H9 (cell line): ENCODE measurements around the gene COA1. TPM values are rescaled to one million over a fixed set of nuclear protein-coding genes. Genes with fewer than 3 reads are reported as not detected.
"Not testable (repeated sequence)": the region's sequence is repeated elsewhere in the genome, so short reads cannot be mapped to it uniquely, and the experiment has no call there.

ENCODE experiments used
- DNase-seq: peaks from one replicate; pipeline ENCODE4 v3.0.0-alpha.2; 2017
- H2AFZ ChIP-seq: one replicate; pipeline ENCODE4 v1.6.1; 2013; ENCODE audit warnings: mild to moderate bottlenecking, low read length, control low read depth, moderate library complexity
- H2AK5ac ChIP-seq: 2 replicates; pipeline ENCODE4 v1.6.1; 2013; ENCODE audit warnings: low read length, control low read depth, mixed read lengths; ENCODE audit not compliant: insufficient read length
- H2BK120ac ChIP-seq: one replicate; pipeline ENCODE4 v1.6.1; 2013; ENCODE audit warnings: low read depth, mild to moderate bottlenecking, low read length, control low read depth, inconsistent platforms; ENCODE audit not compliant: poor library complexity, severe bottlenecking
- H2BK12ac ChIP-seq: 2 replicates; pipeline ENCODE4 v1.6.1; 2013; ENCODE audit warnings: low read length, control low read depth, mixed read lengths, low read depth; ENCODE audit not compliant: insufficient read length
- H2BK15ac ChIP-seq: 2 replicates; pipeline ENCODE4 v1.6.1; 2013; ENCODE audit warnings: low read depth, low read length, control low read depth
- H2BK20ac ChIP-seq: one replicate; pipeline ENCODE4 v1.6.1; 2013; ENCODE audit warnings: low read depth, mild to moderate bottlenecking, low read length, control low read depth, inconsistent platforms; ENCODE audit not compliant: poor library complexity, severe bottlenecking
- H2BK5ac ChIP-seq: 2 replicates; pipeline ENCODE4 v1.6.1; 2013; ENCODE audit warnings: low read length, control low read depth, mixed read lengths; ENCODE audit not compliant: insufficient read length
- H3K14ac ChIP-seq: 2 replicates; pipeline ENCODE4 v1.6.1; 2013; ENCODE audit warnings: low read length, control low read depth; ENCODE audit not compliant: insufficient read depth
- H3K18ac ChIP-seq: 2 replicates; pipeline ENCODE4 v1.6.1; 2013; ENCODE audit warnings: low read depth, mild to moderate bottlenecking, mixed read lengths, low read length, control low read depth; ENCODE audit not compliant: insufficient read length
- H3K23ac ChIP-seq: 2 replicates; pipeline ENCODE4 v1.6.1; 2013; ENCODE audit warnings: low read length, control low read depth, mixed read lengths, low read depth; ENCODE audit not compliant: insufficient read length
- H3K23me2 ChIP-seq: 2 replicates; pipeline ENCODE4 v1.6.1; 2013; ENCODE audit warnings: low read depth, mild to moderate bottlenecking, mixed read lengths, low read length, control low read depth; ENCODE audit not compliant: insufficient read length, poor library complexity, severe bottlenecking
- H3K27ac ChIP-seq: 2 replicates; pipeline ENCODE4 v1.5.1; 2013; ENCODE audit warnings: low read length, control low read depth, mixed read lengths, low read depth; ENCODE audit not compliant: insufficient read length
- H3K27me3 ChIP-seq: 2 replicates; pipeline ENCODE4 v1.6.1; 2013; ENCODE audit warnings: low read length, control low read depth, inconsistent platforms; ENCODE audit not compliant: insufficient read depth
- H3K4ac ChIP-seq: 2 replicates; pipeline ENCODE4 v1.6.1; 2013; ENCODE audit warnings: low read depth, mild to moderate bottlenecking, control low read depth, inconsistent platforms, low read length, moderate library complexity
- H3K4me1 ChIP-seq: 2 replicates; pipeline ENCODE4 v1.6.1; 2013; ENCODE audit warnings: low read length, control low read depth, inconsistent platforms; ENCODE audit not compliant: insufficient read depth
- H3K4me2 ChIP-seq: 2 replicates; pipeline ENCODE4 v1.6.1; 2013; ENCODE audit warnings: low read length, control low read depth, mixed read lengths; ENCODE audit not compliant: insufficient read length, insufficient read depth
- H3K56ac ChIP-seq: 2 replicates; pipeline ENCODE4 v1.6.1; 2013; ENCODE audit warnings: low read depth, mild to moderate bottlenecking, mixed read lengths, low read length, control low read depth; ENCODE audit not compliant: insufficient read length
- H3K79me1 ChIP-seq: 2 replicates; pipeline ENCODE4 v1.6.1; 2013; ENCODE audit warnings: low read depth, mild to moderate bottlenecking, moderate library complexity, low read length, control low read depth, inconsistent platforms; ENCODE audit not compliant: insufficient read depth, poor library complexity, severe bottlenecking
- H3K79me2 ChIP-seq: 2 replicates; pipeline ENCODE4 v1.6.1; 2013; ENCODE audit warnings: low read length, control low read depth, inconsistent platforms; ENCODE audit not compliant: insufficient read depth
- H3K9ac ChIP-seq: 2 replicates; pipeline ENCODE4 v1.6.1; 2013; ENCODE audit warnings: low read length, control low read depth, mixed read lengths; ENCODE audit not compliant: insufficient read length; ENCODE audit errors: extremely low read depth
- H3K9me3 ChIP-seq: one replicate; pipeline ENCODE4 v1.6.1; 2013; ENCODE audit warnings: low read depth, low read length, inconsistent platforms; ENCODE audit not compliant: control insufficient read depth
- H3T11ph ChIP-seq: one replicate; pipeline ENCODE4 v1.6.1; 2013; ENCODE audit warnings: mild to moderate bottlenecking, low read length, control low read depth, inconsistent platforms
- H4K20me1 ChIP-seq: one replicate; pipeline ENCODE4 v1.6.1; 2013; ENCODE audit not compliant: control insufficient read depth, insufficient read length, insufficient read depth
- H4K5ac ChIP-seq: 2 replicates; pipeline ENCODE4 v1.6.1; 2013; ENCODE audit warnings: low read depth, mild to moderate bottlenecking, mixed read lengths, low read length, control low read depth; ENCODE audit not compliant: insufficient read length
- H4K8ac ChIP-seq: replicated peaks from 2 replicates; pipeline ENCODE4 v1.6.1; 2013; ENCODE audit warnings: low read length, control low read depth, mixed read lengths, low read depth; ENCODE audit not compliant: insufficient read length
- H4K91ac ChIP-seq: 2 replicates; pipeline ENCODE4 v1.6.1; 2013; ENCODE audit warnings: low read depth, mild to moderate bottlenecking, moderate library complexity, mixed read lengths, low read length, control low read depth; ENCODE audit not compliant: insufficient read length
- H3K27ac Mint-ChIP-seq, 3 experiments: 2 replicates in 2 of 3; 3 replicates in 1 of 3; pipeline ENCODE4 v1.8.0; 2020 to 2021; ENCODE audit warnings: mixed read lengths in 3 of 3, mild to moderate bottlenecking in 1 of 3, moderate library complexity in 1 of 3
- H3K27me3 Mint-ChIP-seq: 2 replicates; pipeline ENCODE4 v1.8.0; 2021; ENCODE audit warnings: low read depth, mild to moderate bottlenecking, moderate library complexity, mixed read lengths
- H3K36me3 Mint-ChIP-seq, 3 experiments: 2 replicates in 2 of 3; 3 replicates in 1 of 3; pipeline ENCODE4 v1.8.0; 2020 to 2021; ENCODE audit warnings: low read depth in 3 of 3, mixed read lengths in 3 of 3; ENCODE audit not compliant: insufficient read depth in 1 of 3
- H3K4me1 Mint-ChIP-seq, 2 experiments: 2 replicates each; pipeline ENCODE4 v1.8.0; 2020; ENCODE audit warnings: mixed read lengths in 2 of 2
- H3K4me3 Mint-ChIP-seq, 2 experiments: 2 replicates in 1 of 2; 3 replicates in 1 of 2; pipeline ENCODE4 v1.8.0; 2020 to 2021; ENCODE audit warnings: mild to moderate bottlenecking in 2 of 2, mixed read lengths in 2 of 2, moderate library complexity in 1 of 2
- H3K9me3 Mint-ChIP-seq, 2 experiments: 2 replicates in 1 of 2; 3 replicates in 1 of 2; pipeline ENCODE4 v1.8.0; 2020; ENCODE audit warnings: mild to moderate bottlenecking in 2 of 2, mixed read lengths in 2 of 2, moderate library complexity in 1 of 2
- WGBS: extraction: QIAGEN DNeasy Blood & Tissue Kit; methylation state at CpG from one replicate; pipeline ENCODE4 v1.1.7; 2013; ENCODE audit warnings: missing lambda C conversion rate, low lambda C conversion rate, mixed read lengths; ENCODE audit not compliant: insufficient read length; ENCODE audit errors: extremely low coverage; 5-methylcytosine and 5-hydroxymethylcytosine counted together
- total RNA-seq: library from RNA; stranded (reverse); gene quantifications from 2 replicates; pipeline ENCODE4 v1.2.1, GENCODE V29; 2021
- TF ChIP-seq, protein P1 (sequence below): fragments of 200-600 bp; sonication (generic); conservative IDR thresholded peaks from 3 replicates; pipeline ENCODE4 v1.8.0; 2021; ENCODE audit warnings: antibody characterized with exemption, mild to moderate bottlenecking

Gene COA1
- total RNA-seq, 1 experiment from 2014 or later = 138 TPM

DNA sequence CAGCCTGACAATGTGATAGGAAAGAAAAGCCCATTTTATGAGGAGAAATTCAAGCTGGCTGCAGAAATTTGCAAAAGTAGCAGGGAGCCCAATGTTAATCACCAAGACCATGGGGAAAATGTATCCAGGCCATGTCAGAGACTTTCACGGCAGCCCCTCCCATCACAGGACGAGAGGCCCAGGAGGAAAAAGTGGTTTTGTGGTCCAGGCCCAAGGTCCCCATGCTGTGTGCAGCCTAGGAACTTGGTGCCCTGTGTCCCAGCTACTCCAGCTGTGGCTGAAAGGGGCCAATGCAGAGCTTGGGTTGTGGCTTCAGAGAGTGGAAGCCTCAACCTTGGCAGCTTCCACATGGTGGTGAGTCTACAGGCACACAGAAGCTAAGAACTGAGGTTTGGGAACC lies 12.7 kb downstream of the COA1 start:
- H4K20me1 ChIP-seq = no peaks in the 10 kb centered on the region
- no peak overlapping the region for H3K27ac ChIP-seq
- no peak overlapping the region for H2BK120ac ChIP-seq
- no peak overlapping the region for H2AFZ ChIP-seq
- no peak overlapping the region for H3T11ph ChIP-seq
- H3K4me2 ChIP-seq = no peak overlapping the region
- no peaks in the 10 kb centered on the region for H3K27me3 ChIP-seq
- no peak overlapping the region for H2BK5ac ChIP-seq
- no peak overlapping the region for H3K4ac ChIP-seq
- H3K79me1 ChIP-seq = peaks cover 19% of the 10 kb centered on the region
- peaks cover under 1% of the 10 kb centered on the region; the same call in 1 of the 2 replicates for H3K4me1 ChIP-seq
- no peaks in the 10 kb centered on the region for H3K9me3 ChIP-seq
- TF ChIP-seq, protein P1, sequence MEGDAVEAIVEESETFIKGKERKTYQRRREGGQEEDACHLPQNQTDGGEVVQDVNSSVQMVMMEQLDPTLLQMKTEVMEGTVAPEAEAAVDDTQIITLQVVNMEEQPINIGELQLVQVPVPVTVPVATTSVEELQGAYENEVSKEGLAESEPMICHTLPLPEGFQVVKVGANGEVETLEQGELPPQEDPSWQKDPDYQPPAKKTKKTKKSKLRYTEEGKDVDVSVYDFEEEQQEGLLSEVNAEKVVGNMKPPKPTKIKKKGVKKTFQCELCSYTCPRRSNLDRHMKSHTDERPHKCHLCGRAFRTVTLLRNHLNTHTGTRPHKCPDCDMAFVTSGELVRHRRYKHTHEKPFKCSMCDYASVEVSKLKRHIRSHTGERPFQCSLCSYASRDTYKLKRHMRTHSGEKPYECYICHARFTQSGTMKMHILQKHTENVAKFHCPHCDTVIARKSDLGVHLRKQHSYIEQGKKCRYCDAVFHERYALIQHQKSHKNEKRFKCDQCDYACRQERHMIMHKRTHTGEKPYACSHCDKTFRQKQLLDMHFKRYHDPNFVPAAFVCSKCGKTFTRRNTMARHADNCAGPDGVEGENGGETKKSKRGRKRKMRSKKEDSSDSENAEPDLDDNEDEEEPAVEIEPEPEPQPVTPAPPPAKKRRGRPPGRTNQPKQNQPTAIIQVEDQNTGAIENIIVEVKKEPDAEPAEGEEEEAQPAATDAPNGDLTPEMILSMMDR = no peak
- H3K23me2 ChIP-seq = no peaks in the 10 kb centered on the region
- peaks cover 28% of the 10 kb centered on the region; the same call in 1 of the 2 replicates for H3K79me2 ChIP-seq
- no peak overlapping the region for H3K56ac ChIP-seq
- H3K9me3 Mint-ChIP-seq = peaks cover 20 to 28% of the 10 kb centered on the region in 2 experiments; a peak in 4 of 5 replicates
- no peak for DNase-seq
- no peak overlapping the region for H2BK15ac ChIP-seq
- H3K27ac Mint-ChIP-seq = peak overlapping the region in 1 of 3 experiments; percentile 87; a peak in 1 of 7 replicates
- no peak overlapping the region for H2BK12ac ChIP-seq
- H2AK5ac ChIP-seq = no peak overlapping the region
- H2BK20ac ChIP-seq = no peak overlapping the region
- H4K5ac ChIP-seq = no peak overlapping the region
- no peak overlapping the region for H4K91ac ChIP-seq
- H3K9ac ChIP-seq = no peak overlapping the region
- no peaks in the 10 kb centered on the region for H3K27me3 Mint-ChIP-seq
- H3K23ac ChIP-seq = no peak overlapping the region
- H3K14ac ChIP-seq = no peak overlapping the region
- no peak overlapping the region for H4K8ac ChIP-seq
- H3K4me3 Mint-ChIP-seq = no peak overlapping the region
- WGBS = no CpG with 5 or more reads among the region's 2 CpGs
- H3K36me3 Mint-ChIP-seq = peaks cover 33 to 47% (median 33%) of the 10 kb centered on the region in 3 experiments
- no peak overlapping the region for H3K18ac ChIP-seq
- H3K4me1 Mint-ChIP-seq = peaks cover 3 to 8% of the 10 kb centered on the region in 2 experiments

DNA sequence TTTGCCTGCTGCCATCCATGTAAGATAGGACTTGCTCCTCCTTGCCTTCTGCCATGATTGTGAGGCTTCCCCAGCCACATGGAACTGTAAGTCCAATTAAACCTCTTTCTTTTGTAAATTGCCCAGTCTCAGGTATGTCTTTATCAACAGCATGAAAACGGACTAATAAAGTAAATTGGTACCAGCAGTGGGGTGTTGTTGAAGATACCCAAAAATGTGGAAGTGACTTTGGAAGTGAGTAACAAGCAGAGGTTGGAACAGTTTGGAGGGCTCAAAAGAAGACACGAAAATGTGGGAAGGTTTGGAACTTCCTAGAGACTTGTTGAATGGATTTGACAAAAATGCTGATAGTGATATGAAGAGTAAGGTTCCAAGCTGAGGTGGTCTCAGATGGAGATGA lies 13.4 kb downstream of the COA1 start:
- not testable (repeated sequence) for H3K4me2 ChIP-seq, H4K8ac ChIP-seq, H3K4me1 ChIP-seq, H3K27ac ChIP-seq, H2BK5ac ChIP-seq, H3K4me3 Mint-ChIP-seq, H2AK5ac ChIP-seq, H3K14ac ChIP-seq, H3K4ac ChIP-seq, H2BK120ac ChIP-seq, H3K27me3 Mint-ChIP-seq, H4K5ac ChIP-seq, DNase-seq, H3K56ac ChIP-seq, H2BK15ac ChIP-seq, H3K23ac ChIP-seq, H3K23me2 ChIP-seq, H2AFZ ChIP-seq, H3K9me3 ChIP-seq, H3K18ac ChIP-seq, H4K91ac ChIP-seq, H2BK20ac ChIP-seq, H3K27ac Mint-ChIP-seq, H2BK12ac ChIP-seq, H3K27me3 ChIP-seq, H3T11ph ChIP-seq, H3K9ac ChIP-seq, H4K20me1 ChIP-seq
- H3K79me2 ChIP-seq = peaks cover 30% of the 10 kb centered on the region; the same call in 1 of the 2 replicates
- peaks cover 19% of the 10 kb centered on the region for H3K79me1 ChIP-seq
- WGBS = no CpG with 5 or more reads among the region's 2 CpGs
- Mint-ChIP-seq H3K9me3 (peaks cover 20 to 28% of the 10 kb centered on the region in 2 experiments; a peak in 4 of 5 replicates), H3K36me3 (peaks cover 33 to 47% (median 33%) of the 10 kb centered on the region in 3 experiments), H3K4me1 (peaks cover 7 to 12% of the 10 kb centered on the region in 2 experiments)
